Activated T-helper 9 cell treated with anti-CD3 and anti-CD28 coated beads, Interleukin-2, amount 50 U/mL, for 16 hours (primary cell): ENCODE data around the gene CALM1.
A peak's percentile ranks its signal among the peaks of the same experiment; 100 is the strongest.
"Not testable (repeated sequence)": the region's sequence is repeated elsewhere in the genome, so short reads cannot be mapped to it uniquely, and the experiment has no call there.

Experiments used
- DNase-seq: peaks from one replicate; pipeline ENCODE4 v3.0.0-alpha.2; 2020; ENCODE audit warnings: low read depth

The CALM1 gene

DNA sequence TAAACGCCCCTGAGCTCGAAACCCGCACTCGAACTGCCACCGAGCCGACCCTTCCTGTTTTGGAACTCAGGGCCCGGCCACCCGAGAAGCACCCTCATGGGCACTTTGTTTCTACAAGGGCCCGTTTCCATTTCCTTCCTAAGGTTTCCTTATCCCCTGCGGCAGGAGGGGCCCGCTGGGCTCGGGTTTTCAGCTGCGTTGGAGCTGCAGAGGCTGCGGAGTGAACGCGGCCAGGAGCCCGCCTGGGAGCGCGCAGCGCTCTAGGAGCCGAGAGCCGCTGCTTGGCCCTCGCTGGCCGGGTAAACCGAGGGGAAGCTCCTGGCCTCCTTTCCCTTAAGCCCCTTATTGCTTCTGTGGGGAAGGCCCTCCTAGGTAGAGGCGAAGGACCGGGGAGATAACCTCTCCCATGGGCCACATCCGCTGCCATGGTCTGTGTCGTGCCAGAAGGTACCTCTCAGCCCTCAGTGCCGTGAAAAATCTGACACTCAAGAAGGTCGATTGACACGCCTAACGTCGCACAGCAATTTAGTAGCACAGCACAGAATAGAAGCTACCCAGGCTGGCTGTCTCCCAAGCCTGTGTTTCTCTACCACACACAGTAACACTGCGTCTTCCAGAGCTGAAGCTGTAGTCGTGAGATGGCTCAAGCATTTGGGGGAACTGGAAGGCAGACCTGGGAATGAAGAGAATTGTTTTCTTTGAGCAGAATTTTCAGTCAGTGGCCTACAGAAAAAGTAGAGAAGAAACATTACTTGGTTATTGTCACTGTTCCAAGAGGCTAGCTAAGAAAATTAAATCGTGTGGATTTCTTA is 12.9 kb upstream of the CALM1 start:
- DNase-seq: peak; percentile 29

DNA sequence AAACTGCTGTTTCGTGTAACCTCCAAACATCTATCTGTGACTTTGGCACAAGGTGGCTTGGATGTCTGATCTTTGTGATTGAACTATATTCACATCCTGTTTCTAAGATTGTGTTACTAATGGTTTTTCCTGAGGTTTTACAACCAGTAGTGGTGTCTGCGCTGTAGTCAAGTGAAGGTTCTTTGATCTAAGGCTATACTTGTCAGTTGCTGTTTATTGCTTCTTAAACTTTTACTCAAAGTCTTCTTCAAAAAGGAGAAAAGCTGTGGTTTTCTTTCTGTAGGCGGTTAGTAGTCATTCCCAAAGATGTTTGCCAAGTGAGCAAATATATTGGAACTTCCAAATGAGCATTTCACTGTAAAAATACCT is 12.3 kb upstream of the CALM1 start:
- no peak for DNase-seq

DNA sequence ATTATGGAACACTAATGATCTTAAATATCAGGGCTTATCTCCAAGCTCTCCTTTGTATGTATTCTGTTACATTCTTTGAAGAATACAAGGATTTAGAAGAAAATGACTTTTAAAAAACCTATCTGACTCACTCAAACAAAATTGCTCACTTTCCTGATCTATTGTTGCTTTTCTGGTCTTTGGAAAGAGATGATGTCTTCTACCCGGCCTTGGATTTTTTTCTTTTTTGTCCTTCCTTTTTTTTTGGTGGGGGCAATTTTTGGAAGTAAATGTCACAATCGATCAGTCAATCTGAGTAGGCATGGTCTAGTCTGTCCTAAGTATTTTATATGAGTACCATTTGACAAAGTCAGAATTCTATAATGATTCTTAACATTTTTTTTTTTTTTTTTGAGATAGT is 10.5 kb upstream of the CALM1 start:
- no peak for DNase-seq

- no peak for DNase-seq
Measured at GRCh38 chr14:90387206-90387760, 9.5 kb upstream of the CALM1 start.

DNA sequence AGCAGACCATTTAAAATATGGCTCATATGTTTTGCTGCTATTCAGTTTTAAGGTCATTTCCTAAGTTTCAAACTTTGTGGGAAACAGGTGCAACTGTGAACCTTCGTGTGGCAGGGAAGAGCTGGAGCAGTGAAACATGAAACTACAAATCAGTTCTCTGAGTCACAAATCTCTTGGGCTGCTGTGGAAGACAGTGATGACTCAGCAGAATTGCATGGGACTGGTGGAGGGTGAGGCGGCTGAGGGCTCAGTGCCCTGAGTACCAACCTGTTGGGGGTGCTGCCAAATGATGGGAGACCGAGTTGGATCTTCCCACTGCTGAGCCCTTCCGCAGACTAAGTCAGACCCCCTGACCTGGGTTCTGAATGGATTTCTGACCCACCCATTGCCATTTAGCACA is 8.4 kb upstream of the CALM1 start:
- no peak for DNase-seq

DNA sequence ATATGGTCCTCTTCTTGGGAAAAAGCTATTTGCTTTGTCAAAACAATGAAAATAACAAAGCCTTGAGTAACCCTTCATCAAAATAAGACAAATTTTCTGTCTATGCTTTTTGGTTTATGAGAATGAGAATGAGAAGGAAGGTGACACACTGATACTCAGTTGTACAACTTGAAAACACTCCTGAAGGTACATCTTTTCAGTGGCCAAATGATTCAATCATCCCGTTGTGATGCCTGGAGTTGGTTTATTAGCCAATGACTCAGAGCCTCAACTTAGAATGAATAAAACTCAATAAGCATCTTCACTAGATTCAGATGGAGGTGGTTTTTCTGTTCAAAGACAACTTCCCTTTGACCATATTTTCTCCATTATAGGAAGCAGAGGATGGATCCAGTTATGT is 7.8 kb upstream of the CALM1 start:
- no peak for DNase-seq

DNA sequence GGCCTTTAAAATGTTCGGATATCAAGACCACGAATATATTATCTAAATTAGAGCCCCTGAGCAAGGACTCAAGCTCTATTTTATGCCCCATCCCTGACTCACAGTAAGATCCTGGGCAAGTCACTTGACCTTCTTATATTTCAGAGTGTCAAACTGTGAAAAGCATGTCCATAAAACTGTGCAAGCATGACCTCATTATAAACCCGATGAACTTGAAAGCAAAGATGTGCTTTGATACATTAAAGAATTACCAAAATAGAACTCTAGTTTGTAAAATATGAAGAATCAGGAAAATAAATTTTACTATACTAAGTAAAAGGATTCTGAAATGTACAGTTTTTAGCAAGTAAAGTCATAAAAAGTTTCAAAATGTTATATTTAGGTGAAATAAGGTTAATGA is 2.9 kb upstream of the CALM1 start:
- DNase-seq: no peak

GRCh38 chr14:90394782-90395181 is 2.0 kb upstream of the CALM1 start:
- DNase-seq: not testable (repeated sequence)

GRCh38 chr14:90397425-90398314 is 841 bp downstream of the CALM1 start:
- DNase-seq: peak; percentile 50

GRCh38 chr14:90398315-90398839 is 1.5 kb downstream of the CALM1 start:
- peak; percentile 31 for DNase-seq

DNA sequence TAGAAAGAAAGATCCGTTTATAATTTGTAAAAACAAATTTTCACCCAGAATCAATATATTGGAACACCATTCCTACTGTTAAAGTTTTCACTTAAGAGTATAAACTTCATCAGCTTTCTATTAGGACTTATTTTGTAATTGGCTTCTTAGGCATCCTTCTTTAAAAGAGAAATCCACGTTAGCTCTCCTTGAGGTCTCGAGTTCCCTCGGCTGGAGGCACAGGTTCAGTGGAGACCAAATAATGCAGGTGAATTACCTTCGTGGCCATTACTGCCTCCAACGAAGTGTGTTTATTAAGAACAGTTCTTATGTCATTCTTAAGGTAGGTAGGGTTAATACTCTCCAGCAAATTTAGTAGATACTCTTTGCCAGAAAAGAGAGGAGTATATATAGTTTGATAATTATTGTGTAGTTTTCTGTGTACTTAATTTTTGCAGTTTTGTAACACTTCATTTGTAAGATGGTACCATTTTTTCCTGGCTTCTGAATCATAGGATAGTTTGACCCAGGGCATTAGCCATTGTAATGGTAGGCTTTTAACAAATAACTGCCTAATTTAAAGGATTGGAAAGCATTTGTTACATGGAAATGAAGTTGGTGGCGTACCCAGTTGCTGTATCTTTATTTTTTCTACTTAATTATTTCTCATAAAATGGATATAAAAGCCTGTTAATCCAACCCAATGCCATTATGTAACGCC is 2.2 kb downstream of the CALM1 start:
- no peak for DNase-seq

- DNase-seq: peak; percentile 74
Measured at GRCh38 chr14:90399541-90400444, 3.0 kb downstream of the CALM1 start.

DNA sequence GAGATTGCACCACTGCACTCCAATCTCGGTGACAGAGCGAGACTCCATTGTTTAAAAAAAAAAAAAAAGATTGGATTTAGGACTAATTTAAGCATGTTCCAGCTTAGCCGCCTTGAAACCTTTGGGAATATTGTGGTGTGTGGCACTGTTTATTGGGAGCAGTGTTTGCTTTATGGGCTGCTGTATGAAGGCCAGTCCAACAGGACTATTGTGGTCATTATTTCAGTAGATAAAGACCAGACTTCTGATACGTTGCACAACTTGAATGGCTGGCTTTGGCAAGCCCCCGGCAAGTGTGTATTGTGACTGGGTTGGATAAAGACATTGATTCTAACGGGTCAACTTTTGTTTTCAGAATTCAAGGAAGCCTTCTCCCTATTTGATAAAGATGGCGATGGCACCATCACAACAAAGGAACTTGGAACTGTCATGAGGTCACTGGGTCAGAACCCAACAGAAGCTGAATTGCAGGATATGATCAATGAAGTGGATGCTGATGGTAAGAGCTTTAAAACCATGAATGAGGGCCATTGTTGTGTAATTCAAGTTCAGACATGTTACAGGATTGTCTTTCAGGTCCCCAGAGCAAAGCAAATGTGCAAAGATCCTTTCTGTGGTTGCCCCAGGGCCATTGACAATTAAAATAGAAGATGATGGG is 4.2 kb downstream of the CALM1 start:
- DNase-seq: no peak

GRCh38 chr14:90402016-90402415 is 5.2 kb downstream of the CALM1 start:
- DNase-seq: no peak

DNA sequence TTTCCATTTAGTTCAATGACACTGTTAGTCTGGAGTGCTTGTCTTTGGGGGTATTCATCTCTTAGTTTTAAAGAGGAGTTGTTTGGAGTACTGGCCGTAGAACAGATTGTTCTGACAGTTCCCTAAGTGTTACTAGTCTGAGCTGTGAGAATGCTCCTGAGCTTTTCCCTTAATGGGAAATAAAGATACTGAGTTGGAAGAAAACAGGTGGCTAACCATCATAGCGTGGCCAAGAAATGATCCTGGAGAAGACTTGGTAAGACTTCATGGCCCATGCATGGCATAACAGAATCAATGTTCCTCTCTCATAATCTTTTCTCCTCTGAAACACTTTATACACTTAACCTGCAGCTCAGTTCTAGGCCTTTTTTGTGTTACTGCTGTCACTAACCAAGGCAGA is 6.2 kb downstream of the CALM1 start:
- no peak for DNase-seq

- DNase-seq: no peak
Measured at GRCh38 chr14:90405101-90405500, 8.3 kb downstream of the CALM1 start.

GRCh38 chr14:90405755-90406154 is 8.9 kb downstream of the CALM1 start:
- DNase-seq: no peak

GRCh38 chr14:90406384-90406798 is 9.6 kb downstream of the CALM1 start:
- DNase-seq: no peak

DNA sequence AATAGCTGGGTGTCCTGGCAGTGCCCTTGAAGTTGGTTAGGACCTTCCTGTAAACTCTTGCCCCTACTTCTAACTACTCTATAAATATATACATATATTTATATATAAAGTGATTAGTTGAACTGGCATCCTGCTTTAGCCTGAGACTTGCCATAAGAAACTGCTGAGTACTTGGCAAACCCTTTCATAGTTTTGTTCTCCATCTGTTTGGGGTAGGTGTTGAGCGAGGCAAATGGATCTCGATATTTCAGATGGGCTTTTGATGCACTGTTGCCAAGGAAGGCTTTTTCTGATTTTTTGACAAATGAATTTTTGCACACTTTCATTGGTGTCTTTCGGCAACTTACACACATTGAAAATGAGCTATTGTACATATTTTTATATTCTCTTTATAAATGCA is 10.4 kb downstream of the CALM1 start:
- no peak for DNase-seq

DNA sequence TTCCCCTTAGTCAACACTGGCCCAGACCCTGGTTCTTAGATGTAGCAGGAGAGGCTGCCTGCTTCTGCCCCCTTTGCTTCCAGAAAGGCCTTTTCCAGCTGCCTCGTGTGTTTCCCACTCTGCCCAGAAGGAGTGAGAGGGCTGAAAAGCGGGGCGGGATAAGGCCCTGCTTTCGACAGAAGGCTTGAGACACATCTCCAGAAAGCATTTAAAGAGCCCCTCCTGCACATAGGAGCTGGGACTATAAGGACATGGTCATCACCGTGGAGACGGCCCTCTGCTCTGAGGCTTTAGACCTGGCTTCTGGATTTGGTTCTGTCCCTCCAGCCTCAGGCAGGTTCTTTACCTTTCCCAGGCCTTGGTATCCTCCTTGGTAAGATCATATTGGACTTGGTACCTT is 11.9 kb downstream of the CALM1 start:
- DNase-seq: no peak
